ENCODE results near the gene MT1X. TPM values are rescaled to one million over a fixed set of nuclear protein-coding genes. Genes with fewer than 3 reads are reported as not detected.

The MT1X gene
- total and polyA plus RNA-seq, 2 experiments from 2014 or later: 293 to 942 TPM

- no peaks in the 10 kb centered on the region for H3K9me2 ChIP-seq (ENCODE audit: insufficient read depth)
- Mint-ChIP-seq H3K36me3 (ENCODE audit: low read depth) (no peaks in the 10 kb centered on the region), H3K27ac (no peak overlapping the region), H3K27me3 (ENCODE audit: insufficient read depth, low read depth, poor library complexity) (peaks cover 4% of the 10 kb centered on the region), H3K4me3 (no peak overlapping the region), H3K9me3 (no peaks in the 10 kb centered on the region), H3K4me1 (peaks cover 4% of the 10 kb centered on the region; the same call in 1 of the 3 replicates)
- no peaks in the 10 kb centered on the region for H3K36me3 ChIP-seq (ENCODE audit: insufficient read depth)
- DNase-seq (ENCODE audit: low spot score) (no peak), ATAC-seq (no peak)
- no peak overlapping the region for H3K4me3 ChIP-seq
- no peaks in the 10 kb centered on the region for H3K27me3 ChIP-seq (ENCODE audit: insufficient read depth)
- TF ChIP-seq ZNF331 (CRISPR knock-in tag; IDR thresholded peaks at IDR 0.05; ENCODE audit: low read depth) (no peak), ZNF462 (CRISPR knock-in tag; IDR thresholded peaks at IDR 0.05) (no peak), NANOG (IDR thresholded peaks at IDR 0.05; ENCODE audit: borderline replicate concordance) (no peak), ZNF114 (CRISPR knock-in tag; IDR thresholded peaks at IDR 0.05) (no peak), CTCF (conservative IDR thresholded peaks at IDR 0.05; ENCODE audit: low read depth in 2 of 2) (no peak), CREB1 (CRISPR knock-in tag; IDR thresholded peaks at IDR 0.05; ENCODE audit: low read depth) (no peak), JUNB (IDR thresholded peaks at IDR 0.05; ENCODE audit: unreplicated experiment) (no peak)
- H2AFZ ChIP-seq: no peak overlapping the region
- H3K4me2 ChIP-seq: no peak overlapping the region
- no peak overlapping the region for H3K27ac ChIP-seq (ENCODE audit: low read depth)
- no peaks in the 10 kb centered on the region for H3K4me1 ChIP-seq (ENCODE audit: insufficient read depth)
- no peaks in the 10 kb centered on the region for H3F3A ChIP-seq (replicated peaks; ENCODE audit: low read depth)
- no peaks in the 10 kb centered on the region for H3K79me2 ChIP-seq (replicated peaks; ENCODE audit: insufficient read depth)
- H4K20me1 ChIP-seq (replicated peaks; ENCODE audit: insufficient read depth): no peaks in the 10 kb centered on the region
Measured at GRCh38 chr16:56715126-56715525, 32.9 kb downstream of the MT1X start.
